ENCODE data around the gene LXN. TPM values are rescaled to one million over a fixed set of nuclear protein-coding genes. Genes with fewer than 3 reads are reported as not detected.

The LXN gene
- total RNA-seq, 4 donors from 2014 or later = 7.4 to 11.8 (median 8.0) TPM

DNA sequence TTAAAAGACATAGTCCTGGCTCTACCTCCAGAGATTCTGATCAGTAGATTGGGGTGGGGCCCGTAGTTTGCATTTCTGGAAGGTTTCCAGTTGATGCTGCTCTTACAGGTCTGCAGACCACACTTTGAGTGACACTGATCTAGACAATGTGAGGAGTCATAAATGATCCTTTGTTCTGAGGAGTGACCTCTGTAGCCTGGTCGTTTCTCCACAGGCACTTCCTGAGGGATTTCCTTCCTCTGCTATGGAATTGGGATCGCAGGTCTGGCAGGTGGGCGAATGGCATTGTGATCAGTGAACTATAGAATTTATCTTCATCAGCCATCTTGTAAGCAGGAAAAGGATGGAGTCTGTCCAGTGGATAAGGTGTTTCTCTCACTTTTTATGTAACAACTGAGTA is 22.7 kb downstream of the LXN start:
- TF ChIP-seq, protein P1, sequence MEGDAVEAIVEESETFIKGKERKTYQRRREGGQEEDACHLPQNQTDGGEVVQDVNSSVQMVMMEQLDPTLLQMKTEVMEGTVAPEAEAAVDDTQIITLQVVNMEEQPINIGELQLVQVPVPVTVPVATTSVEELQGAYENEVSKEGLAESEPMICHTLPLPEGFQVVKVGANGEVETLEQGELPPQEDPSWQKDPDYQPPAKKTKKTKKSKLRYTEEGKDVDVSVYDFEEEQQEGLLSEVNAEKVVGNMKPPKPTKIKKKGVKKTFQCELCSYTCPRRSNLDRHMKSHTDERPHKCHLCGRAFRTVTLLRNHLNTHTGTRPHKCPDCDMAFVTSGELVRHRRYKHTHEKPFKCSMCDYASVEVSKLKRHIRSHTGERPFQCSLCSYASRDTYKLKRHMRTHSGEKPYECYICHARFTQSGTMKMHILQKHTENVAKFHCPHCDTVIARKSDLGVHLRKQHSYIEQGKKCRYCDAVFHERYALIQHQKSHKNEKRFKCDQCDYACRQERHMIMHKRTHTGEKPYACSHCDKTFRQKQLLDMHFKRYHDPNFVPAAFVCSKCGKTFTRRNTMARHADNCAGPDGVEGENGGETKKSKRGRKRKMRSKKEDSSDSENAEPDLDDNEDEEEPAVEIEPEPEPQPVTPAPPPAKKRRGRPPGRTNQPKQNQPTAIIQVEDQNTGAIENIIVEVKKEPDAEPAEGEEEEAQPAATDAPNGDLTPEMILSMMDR (IDR thresholded peaks at IDR 0.05) = no peak
- TF ChIP-seq POLR2A (IDR thresholded peaks at IDR 0.05) (no peak), EP300 (IDR thresholded peaks at IDR 0.05) (no peak), POLR2AphosphoS5 (IDR thresholded peaks at IDR 0.05) (no peak)
- Histone ChIP-seq H3K27ac (no peak overlapping the region), H3K27me3 (no peaks in the 10 kb centered on the region), H3K4me3 (no peak overlapping the region), H3K9me3 (no peaks in the 10 kb centered on the region), H3K4me1 (peaks cover 23% of the 10 kb centered on the region), H3K36me3 (peaks cover 34% of the 10 kb centered on the region)
- WGBS = 51% methylated on average over 4 of the region's 4 CpGs
- DNase-seq (ENCODE audit: low spot score in 2 of 2) = no peak

GRCh38 chr3:158644345-158644908 is 28.0 kb downstream of the LXN start, which contains the start of gene GFM1:
Gene GFM1 (plus strand): TSS chr3:158644527. CDS start chr3:158644635, 108 bp downstream.
- Histone ChIP-seq H3K36me3 (no peaks in the 10 kb centered on the region), H3K9me3 (no peaks in the 10 kb centered on the region), H3K27me3 (no peaks in the 10 kb centered on the region), H3K4me3 (peak within 1 kb of the TSS; percentile 87), H3K27ac (peak within 1 kb of the TSS; percentile 92), H3K4me1 (peaks cover 28% of the 10 kb centered on the region)
- WGBS = under 1% methylated on average over 42 of the region's 42 CpGs
- DNase-seq (ENCODE audit: low spot score in 2 of 2) = peak; percentile 93 to 96
- TF ChIP-seq POLR2AphosphoS5 (IDR thresholded peaks at IDR 0.05) (peak; percentile 60 to 85 (median 76)), EP300 (IDR thresholded peaks at IDR 0.05) (no peak), POLR2A (IDR thresholded peaks at IDR 0.05) (peak; percentile 30 to 31)
- TF ChIP-seq, protein P1 (IDR thresholded peaks at IDR 0.05) = peak; percentile 33 to 86

- Histone ChIP-seq H3K4me3 (no peak overlapping the region), H3K27ac (no peak overlapping the region), H3K27me3 (no peaks in the 10 kb centered on the region), H3K36me3 (no peaks in the 10 kb centered on the region), H3K9me3 (no peaks in the 10 kb centered on the region), H3K4me1 (peaks cover 23% of the 10 kb centered on the region)
- TF ChIP-seq, protein P1 (IDR thresholded peaks at IDR 0.05) = no peak
- TF ChIP-seq POLR2A (IDR thresholded peaks at IDR 0.05) (no peak), POLR2AphosphoS5 (IDR thresholded peaks at IDR 0.05) (no peak), EP300 (IDR thresholded peaks at IDR 0.05) (no peak)
- no peak for DNase-seq (ENCODE audit: low spot score in 2 of 2)
- 69% methylated on average over 6 of the region's 6 CpGs for WGBS
Measured at GRCh38 chr3:158642474-158643210, 29.8 kb downstream of the LXN start.

- H3K27ac ChIP-seq = no peak overlapping the region
- DNase-seq (ENCODE audit: low spot score in 2 of 2) = no peak
- H3K27me3 ChIP-seq = no peaks in the 10 kb centered on the region
- H3K4me3 ChIP-seq = no peak overlapping the region
- TF ChIP-seq EP300 (IDR thresholded peaks at IDR 0.05) (no peak), POLR2A (IDR thresholded peaks at IDR 0.05) (no peak), POLR2AphosphoS5 (IDR thresholded peaks at IDR 0.05) (no peak)
- TF ChIP-seq, protein P1 (IDR thresholded peaks at IDR 0.05) = no peak
- WGBS = 92% methylated on average over 7 of the region's 7 CpGs
- H3K9me3 ChIP-seq = no peaks in the 10 kb centered on the region
- peaks cover 23% of the 10 kb centered on the region for H3K4me1 ChIP-seq
- no peaks in the 10 kb centered on the region for H3K36me3 ChIP-seq
Measured at GRCh38 chr3:158642005-158642404, 30.4 kb downstream of the LXN start.

DNA sequence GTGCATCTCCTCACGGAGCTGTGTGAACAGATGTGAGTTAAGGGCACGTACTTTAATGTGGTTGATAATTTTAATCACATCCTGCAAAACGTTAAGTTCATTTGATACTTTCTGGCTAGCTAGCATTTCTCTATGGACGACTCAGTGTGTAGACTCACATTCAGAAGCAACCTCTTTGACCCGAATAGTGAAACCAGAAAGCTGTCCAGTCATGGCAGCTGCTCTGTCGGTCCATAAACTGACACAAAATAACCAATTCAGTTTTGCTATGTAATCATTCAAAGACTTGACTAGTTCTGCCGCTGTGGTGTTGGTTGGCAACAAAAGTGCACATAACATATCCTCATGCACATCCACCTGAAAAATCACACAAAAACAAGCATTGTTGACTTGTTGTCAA is 31.8 kb downstream of the LXN start:
- Histone ChIP-seq H3K4me1 (peaks cover 13% of the 10 kb centered on the region), H3K27ac (no peak overlapping the region), H3K36me3 (no peaks in the 10 kb centered on the region), H3K9me3 (no peaks in the 10 kb centered on the region), H3K4me3 (no peak overlapping the region), H3K27me3 (no peaks in the 10 kb centered on the region)
- no peak for DNase-seq (ENCODE audit: low spot score in 2 of 2)
- TF ChIP-seq POLR2A (IDR thresholded peaks at IDR 0.05) (no peak), POLR2AphosphoS5 (IDR thresholded peaks at IDR 0.05) (no peak), EP300 (IDR thresholded peaks at IDR 0.05) (no peak)
- TF ChIP-seq, protein P1 (IDR thresholded peaks at IDR 0.05) = no peak
- WGBS = 84% methylated on average over 7 of the region's 7 CpGs

Measured in suprapubic skin (tissue), 4 donors.